Measurements from ENCODE around the gene TIMM17A.

Gene TIMM17A

GRCh38 chr1:201944639-201945038 lies 10.7 kb upstream of the TIMM17A start:
- Histone ChIP-seq H3K27me3 (ENCODE audit: insufficient read depth, low read length) (no peaks in the 10 kb centered on the region), H2BK12ac (ENCODE audit: low read length) (no peak overlapping the region), H3K4me3 (ENCODE audit: low read depth, low read length) (no peak overlapping the region), H3K4me1 (ENCODE audit: control insufficient read depth in 1 of 2, insufficient read depth in 2 of 2, low read length in 2 of 2) (peaks cover 18 to 24% of the 10 kb centered on the region in 2 experiments), H2BK5ac (ENCODE audit: low read depth, low read length, poor library complexity) (no peak overlapping the region), H2AK5ac (ENCODE audit: low read length) (no peak overlapping the region), H3K9ac (ENCODE audit: low read length) (no peak overlapping the region), H3K27ac (ENCODE audit: low read depth, low read length) (no peak overlapping the region), H2BK120ac (ENCODE audit: insufficient read depth, low read length, poor library complexity) (no peak overlapping the region), H3K4me2 (ENCODE audit: low read length) (no peak overlapping the region), H3K23ac (ENCODE audit: low read length) (no peak overlapping the region), H3K36me3 (ENCODE audit: control insufficient read depth in 1 of 2, insufficient read depth in 2 of 2, low read length in 2 of 2) (no peaks in the 10 kb centered on the region), H3K18ac (ENCODE audit: low read length) (no peak overlapping the region), H3K79me2 (ENCODE audit: control insufficient read depth, insufficient read depth, low read length, poor library complexity) (no peaks in the 10 kb centered on the region), H3K79me1 (ENCODE audit: low read length) (peaks cover 13% of the 10 kb centered on the region), H4K12ac (ENCODE audit: low read depth, low read length) (no peak overlapping the region), H3K14ac (ENCODE audit: low read length) (no peak overlapping the region), H4K8ac (ENCODE audit: low read depth, low read length) (no peak overlapping the region), H4K91ac (ENCODE audit: low read depth, low read length) (no peak overlapping the region), H2AFZ (ENCODE audit: insufficient read depth, low read length, poor library complexity) (no peak overlapping the region), H3K4ac (ENCODE audit: low read depth, low read length) (no peak overlapping the region), H3K9me3 (ENCODE audit: insufficient read depth, low read depth, low read length) (no peaks in the 10 kb centered on the region)
- DNase-seq: no peak
- no CpG with 5 or more reads among the region's 3 CpGs for WGBS (ENCODE audit: extremely low coverage, insufficient coverage, insufficient read length)

- H3K36me3 ChIP-seq (ENCODE audit: control insufficient read depth in 1 of 2, insufficient read depth in 2 of 2, low read length in 2 of 2): no peaks in the 10 kb centered on the region
- H4K8ac ChIP-seq (ENCODE audit: low read depth, low read length): no peak overlapping the region
- no peak overlapping the region for H3K14ac ChIP-seq (ENCODE audit: low read length)
- no peak overlapping the region for H3K27ac ChIP-seq (ENCODE audit: low read depth, low read length)
- no peak overlapping the region for H3K18ac ChIP-seq (ENCODE audit: low read length)
- H3K4me1 ChIP-seq (ENCODE audit: control insufficient read depth in 1 of 2, insufficient read depth in 2 of 2, low read length in 2 of 2): peaks cover 18 to 24% of the 10 kb centered on the region in 2 experiments
- no peaks in the 10 kb centered on the region for H3K9me3 ChIP-seq (ENCODE audit: insufficient read depth, low read depth, low read length)
- H2BK120ac ChIP-seq (ENCODE audit: insufficient read depth, low read length, poor library complexity): no peak overlapping the region
- H4K12ac ChIP-seq (ENCODE audit: low read depth, low read length): no peak overlapping the region
- H3K4me3 ChIP-seq (ENCODE audit: low read depth, low read length): no peak overlapping the region
- DNase-seq: no peak
- no peak overlapping the region for H2BK5ac ChIP-seq (ENCODE audit: low read depth, low read length, poor library complexity)
- H3K4ac ChIP-seq (ENCODE audit: low read depth, low read length): no peak overlapping the region
- no peak overlapping the region for H2AK5ac ChIP-seq (ENCODE audit: low read length)
- H3K9ac ChIP-seq (ENCODE audit: low read length): no peak overlapping the region
- no peak overlapping the region for H4K91ac ChIP-seq (ENCODE audit: low read depth, low read length)
- WGBS (ENCODE audit: extremely low coverage, insufficient coverage, insufficient read length): no CpG with 5 or more reads among the region's 4 CpGs
- H3K4me2 ChIP-seq (ENCODE audit: low read length): peak overlapping the region; percentile 35
- H3K27me3 ChIP-seq (ENCODE audit: insufficient read depth, low read length): no peaks in the 10 kb centered on the region
- H3K79me1 ChIP-seq (ENCODE audit: low read length): peaks cover 13% of the 10 kb centered on the region
- H3K79me2 ChIP-seq (ENCODE audit: control insufficient read depth, insufficient read depth, low read length, poor library complexity): no peaks in the 10 kb centered on the region
- no peak overlapping the region for H2AFZ ChIP-seq (ENCODE audit: insufficient read depth, low read length, poor library complexity)
- H2BK12ac ChIP-seq (ENCODE audit: low read length): no peak overlapping the region
- H3K23ac ChIP-seq (ENCODE audit: low read length): no peak overlapping the region
Observed at GRCh38 chr1:201945157-201945556, 10.1 kb upstream of the TIMM17A start.

GRCh38 chr1:201945863-201946223 lies 9.5 kb upstream of the TIMM17A start:
- no CpG with 5 or more reads among the region's 10 CpGs for whole genome bisulfite sequencing (ENCODE audit: extremely low coverage, insufficient coverage, insufficient read length)
- Histone ChIP-seq H4K91ac (ENCODE audit: low read depth, low read length) (no peak overlapping the region), H3K9ac (ENCODE audit: low read length) (no peak overlapping the region), H3K36me3 (ENCODE audit: control insufficient read depth in 1 of 2, insufficient read depth in 2 of 2, low read length in 2 of 2) (no peaks in the 10 kb centered on the region), H3K9me3 (ENCODE audit: insufficient read depth, low read depth, low read length) (no peaks in the 10 kb centered on the region), H3K18ac (ENCODE audit: low read length) (peak overlapping the region; percentile 2), H2AK5ac (ENCODE audit: low read length) (peak overlapping the region; percentile 19), H4K8ac (ENCODE audit: low read depth, low read length) (peak overlapping the region; percentile 17), H4K12ac (ENCODE audit: low read depth, low read length) (no peak overlapping the region), H2BK120ac (ENCODE audit: insufficient read depth, low read length, poor library complexity) (no peak overlapping the region), H3K27ac (ENCODE audit: low read depth, low read length) (no peak overlapping the region), H2BK12ac (ENCODE audit: low read length) (no peak overlapping the region), H2BK5ac (ENCODE audit: low read depth, low read length, poor library complexity) (no peak overlapping the region), H3K4me1 (ENCODE audit: control insufficient read depth in 1 of 2, insufficient read depth in 2 of 2, low read length in 2 of 2) (peaks cover 18 to 24% of the 10 kb centered on the region in 2 experiments), H3K4me3 (ENCODE audit: low read depth, low read length) (peak overlapping the region; percentile 34), H3K4me2 (ENCODE audit: low read length) (peak overlapping the region; percentile 39), H3K14ac (ENCODE audit: low read length) (peak overlapping the region; percentile 38), H3K23ac (ENCODE audit: low read length) (no peak overlapping the region), H3K27me3 (ENCODE audit: insufficient read depth, low read length) (no peaks in the 10 kb centered on the region), H2AFZ (ENCODE audit: insufficient read depth, low read length, poor library complexity) (peak overlapping the region; percentile 42), H3K79me2 (ENCODE audit: control insufficient read depth, insufficient read depth, low read length, poor library complexity) (no peaks in the 10 kb centered on the region), H3K4ac (ENCODE audit: low read depth, low read length) (no peak overlapping the region), H3K79me1 (ENCODE audit: low read length) (peaks cover 13% of the 10 kb centered on the region)
- no peak for DNase-seq

- Histone ChIP-seq H3K79me2 (ENCODE audit: control insufficient read depth, insufficient read depth, low read length, poor library complexity) (no peaks in the 10 kb centered on the region), H2AFZ (ENCODE audit: insufficient read depth, low read length, poor library complexity) (peak within 1 kb of the TSS; percentile 79), H2BK12ac (ENCODE audit: low read length) (peak within 1 kb of the TSS; percentile 46), H3K4me1 (ENCODE audit: control insufficient read depth in 1 of 2, insufficient read depth in 2 of 2, low read length in 2 of 2) (peaks cover 17 to 22% of the 10 kb centered on the region in 2 experiments), H2AK5ac (ENCODE audit: low read length) (peak within 1 kb of the TSS; percentile 19), H3K9ac (ENCODE audit: low read length) (no peak within 1 kb of the TSS), H3K4me3 (ENCODE audit: low read depth, low read length) (peak within 1 kb of the TSS; percentile 34), H3K18ac (ENCODE audit: low read length) (peak within 1 kb of the TSS; percentile 2), H4K12ac (ENCODE audit: low read depth, low read length) (no peak within 1 kb of the TSS), H2BK5ac (ENCODE audit: low read depth, low read length, poor library complexity) (no peak within 1 kb of the TSS), H4K8ac (ENCODE audit: low read depth, low read length) (peak within 1 kb of the TSS; percentile 17), H3K14ac (ENCODE audit: low read length) (peak within 1 kb of the TSS; percentile 38), H3K27me3 (ENCODE audit: insufficient read depth, low read length) (no peaks in the 10 kb centered on the region), H3K23ac (ENCODE audit: low read length) (no peak within 1 kb of the TSS), H3K4ac (ENCODE audit: low read depth, low read length) (no peak within 1 kb of the TSS), H3K9me3 (ENCODE audit: insufficient read depth, low read depth, low read length) (no peaks in the 10 kb centered on the region), H3K79me1 (ENCODE audit: low read length) (peaks cover 11% of the 10 kb centered on the region), H2BK120ac (ENCODE audit: insufficient read depth, low read length, poor library complexity) (no peak within 1 kb of the TSS), H3K4me2 (ENCODE audit: low read length) (peak within 1 kb of the TSS; percentile 63), H3K36me3 (ENCODE audit: control insufficient read depth in 1 of 2, insufficient read depth in 2 of 2, low read length in 2 of 2) (no peaks in the 10 kb centered on the region), H4K91ac (ENCODE audit: low read depth, low read length) (no peak within 1 kb of the TSS), H3K27ac (ENCODE audit: low read depth, low read length) (peak within 1 kb of the TSS; percentile 46)
- DNase-seq: peak; percentile 75 to 76
- no CpG with 5 or more reads among the region's 28 CpGs for WGBS (ENCODE audit: extremely low coverage, insufficient coverage, insufficient read length)
Observed at GRCh38 chr1:201946224-201946908, 8.9 kb upstream of the TIMM17A start, which contains the start of gene LMOD1. Gene LMOD1, minus strand, starts transcription at chr1:201946548. Its CDS starts 208 bp downstream, at chr1:201946340.
